WTC11 (cell line): ENCODE results near the gene SETD1B. TPM values are rescaled to one million over a fixed set of nuclear protein-coding genes. Genes with fewer than 3 reads are reported as not detected.
A peak's percentile ranks its signal among the peaks of the same experiment; 100 is the strongest.

ENCODE experiments used
- ATAC-seq: fragments of 200-7000 bp; cut with Tn5 transposase; 2 replicates; pipeline ENCODE4 v1.10.0; 2021; ENCODE audit warnings: mild to moderate bottlenecking, moderate library complexity
- CTCF ChIA-PET: fragments of 300-600 bp; sonication (Branson Sonifier 250); formaldehyde crosslinking; loops from one replicate; lab custom pipeline; 2021; ENCODE audit warnings: antibody characterized with exemption; lab: Charles Lee
- POLR2A ChIA-PET: fragments of 350-600 bp; sonication (Branson Sonifier 250); formaldehyde crosslinking; loops from one replicate; lab custom pipeline; 2021; ENCODE audit warnings: antibody characterized with exemption; lab: Charles Lee
- DNase-seq: peaks from one replicate; pipeline ENCODE4 v3.0.0; 2021; ENCODE audit warnings: low spot score
- H3K27ac Mint-ChIP-seq: 2 replicates; pipeline ENCODE4 v1.8.0; 2021; ENCODE audit warnings: mixed read lengths
- H3K27me3 Mint-ChIP-seq: 2 replicates; pipeline ENCODE4 v1.8.0; 2021; ENCODE audit warnings: low read depth, mild to moderate bottlenecking, moderate library complexity, mixed read lengths
- H3K36me3 Mint-ChIP-seq: 2 replicates; pipeline ENCODE4 v1.8.0; 2021; ENCODE audit warnings: mixed read lengths
- H3K4me1 Mint-ChIP-seq: 2 replicates; pipeline ENCODE4 v1.8.0; 2022; ENCODE audit warnings: mixed read lengths
- H3K4me3 Mint-ChIP-seq: 2 replicates; pipeline ENCODE4 v1.8.0; 2021; ENCODE audit warnings: mild to moderate bottlenecking, moderate library complexity, mixed read lengths
- H3K9me3 Mint-ChIP-seq: 2 replicates; pipeline ENCODE4 v1.8.0; 2021; ENCODE audit warnings: mixed read lengths
- CREB1 ChIP-seq: sonication (generic); formaldehyde crosslinking; IDR thresholded peaks from 2 replicates; pipeline ENCODE4 v1.8.0; 2023; ENCODE audit warnings: mild to moderate bottlenecking, missing genetic modification reagents
- ETV6 ChIP-seq: sonication (generic); formaldehyde crosslinking; IDR thresholded peaks from 2 replicates; pipeline ENCODE4 v1.8.1; 2022; ENCODE audit warnings: mild to moderate bottlenecking, missing genetic modification reagents
- FOXJ3 ChIP-seq: sonication (generic); formaldehyde crosslinking; IDR thresholded peaks from 2 replicates; pipeline ENCODE4 v1.9.0; 2021; ENCODE audit warnings: missing genetic modification reagents, mild to moderate bottlenecking, borderline replicate concordance
- IRF2 ChIP-seq: sonication (generic); formaldehyde crosslinking; IDR thresholded peaks from 2 replicates; pipeline ENCODE4 v1.8.0; 2022; ENCODE audit warnings: low read depth, missing genetic modification reagents, borderline replicate concordance
- JUN ChIP-seq: sonication (generic); formaldehyde crosslinking; IDR thresholded peaks from 2 replicates; pipeline ENCODE4 v1.8.0; 2023; ENCODE audit warnings: mild to moderate bottlenecking, missing genetic modification reagents
- KAT7 ChIP-seq: sonication (generic); formaldehyde crosslinking; IDR thresholded peaks from 2 replicates; pipeline ENCODE4 v1.8.1; 2023; ENCODE audit warnings: missing genetic modification reagents, mild to moderate bottlenecking, borderline replicate concordance
- MYBL2 ChIP-seq: sonication (generic); formaldehyde crosslinking; IDR thresholded peaks from 2 replicates; pipeline ENCODE4 v1.8.1; 2023; ENCODE audit warnings: mild to moderate bottlenecking, moderate library complexity, missing genetic modification reagents
- SOX15 ChIP-seq: fragments of 250-450 bp; sonication (Bioruptor Pico); IDR thresholded peaks from 2 replicates; pipeline ENCODE4 v1.9.0; 2021; ENCODE audit warnings: mild to moderate bottlenecking
- TCF7 ChIP-seq: sonication (generic); formaldehyde crosslinking; IDR thresholded peaks from 2 replicates; pipeline ENCODE4 v1.8.0; 2022; ENCODE audit warnings: mild to moderate bottlenecking, low read depth, missing genetic modification reagents, moderate library complexity
- TP53 ChIP-seq: sonication (generic); formaldehyde crosslinking; IDR thresholded peaks from 2 replicates; pipeline ENCODE4 v1.8.1; 2023; ENCODE audit warnings: mild to moderate bottlenecking, missing genetic modification reagents
- ZNF121 ChIP-seq: sonication (generic); formaldehyde crosslinking; IDR thresholded peaks from 2 replicates; pipeline ENCODE4 v1.8.0; 2023; ENCODE audit warnings: missing genetic modification reagents
- ZNF423 ChIP-seq: fragments of 250-450 bp; sonication (Bioruptor Pico); IDR thresholded peaks from 2 replicates; pipeline ENCODE4 v2.1.2; 2022; ENCODE audit warnings: mild to moderate bottlenecking, moderate library complexity
- total RNA-seq: library from RNA; stranded (reverse); gene quantifications from 3 replicates; pipeline ENCODE4 v1.2.3, GENCODE V29; 2021
- TF ChIP-seq, protein P1 (sequence below): fragments of 250-450 bp; sonication (Bioruptor Pico); IDR thresholded peaks from 2 replicates; pipeline ENCODE4 v1.8.0; 2021; ENCODE audit warnings: mild to moderate bottlenecking
- TF ChIP-seq, protein P2 (sequence below): sonication (generic); formaldehyde crosslinking; IDR thresholded peaks from 2 replicates; pipeline ENCODE4 v1.8.0; 2022; ENCODE audit warnings: mild to moderate bottlenecking, missing genetic modification reagents
- TF ChIP-seq, protein P3 (sequence below): fragments of 250-450 bp; sonication (Bioruptor Pico); conservative IDR thresholded peaks from 2 replicates; pipeline ENCODE4 v1.9.0; 2021; ENCODE audit warnings: mild to moderate bottlenecking
- TF ChIP-seq, protein P4 (sequence below): sonication (generic); formaldehyde crosslinking; IDR thresholded peaks from 2 replicates; pipeline ENCODE4 v1.8.1; 2023; ENCODE audit warnings: mild to moderate bottlenecking, missing genetic modification reagents, moderate library complexity
- TF ChIP-seq, protein P5 (sequence below): sonication (generic); formaldehyde crosslinking; IDR thresholded peaks from 2 replicates; pipeline ENCODE4 v1.8.1; 2023; ENCODE audit warnings: mild to moderate bottlenecking, moderate library complexity, missing genetic modification reagents
- TF ChIP-seq, protein P6 (sequence below): fragments of 250-450 bp; sonication (Bioruptor Pico); IDR thresholded peaks from 2 replicates; pipeline ENCODE4 v1.9.0; 2021; ENCODE audit warnings: mild to moderate bottlenecking
- TF ChIP-seq, protein P7 (sequence below): sonication (generic); formaldehyde crosslinking; IDR thresholded peaks from 2 replicates; pipeline ENCODE4 v1.8.1; 2022; ENCODE audit warnings: mild to moderate bottlenecking, moderate library complexity, missing genetic modification reagents

Gene SETD1B
- total RNA-seq, 1 experiment from 2014 or later: 19.5 TPM

DNA sequence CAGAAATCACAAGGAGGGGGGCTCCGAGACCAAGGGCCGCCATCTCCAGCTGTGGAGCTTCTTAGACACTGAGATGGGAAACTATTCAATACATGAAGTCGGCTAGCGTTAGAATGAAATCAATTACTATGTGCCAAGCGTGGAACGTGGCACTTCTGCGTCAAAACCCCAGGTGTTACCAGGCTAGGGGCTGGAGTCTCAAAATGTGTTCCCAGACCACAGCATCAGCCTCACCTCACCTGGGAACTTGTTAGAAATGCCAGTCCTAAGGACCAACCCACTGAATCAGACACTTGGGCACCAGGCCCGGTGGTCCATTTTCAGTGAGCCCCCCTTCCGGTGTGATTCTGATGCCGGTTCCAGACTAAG, 5.0 kb upstream of the SETD1B start:
- Mint-ChIP-seq H3K4me3 (peak overlapping the region; percentile 67), H3K36me3 (peaks cover 15% of the 10 kb centered on the region), H3K4me1 (peaks cover 49% of the 10 kb centered on the region), H3K9me3 (no peaks in the 10 kb centered on the region), H3K27me3 (no peaks in the 10 kb centered on the region), H3K27ac (peak overlapping the region; percentile 92)
- ChIA-PET POLR2A (interaction anchor here (1.2 to 11.7 kb wide), 2 partner anchors 10 to 90 kb away, joined by 3 to 161 read pairs; partner anchors contain the start of gene PSMD9), CTCF (interaction anchor here (0.9 to 12.5 kb wide), 3 partner anchors 9 to 119 kb away, joined by 3 to 532 read pairs (median 227); partner anchors contain the start of genes CFAP251 and SETD1B)
- no peak for DNase-seq
- TF ChIP-seq ZNF423 (CRISPR knock-in tag): no peak
- no peak for TF ChIP-seq CREB1 (CRISPR knock-in tag)
- TF ChIP-seq SOX15 (CRISPR knock-in tag): no peak
- TF ChIP-seq TCF7: no peak
- TF ChIP-seq ZNF121 (CRISPR knock-in tag): no peak
- TF ChIP-seq IRF2 (CRISPR knock-in tag): no peak
- TF ChIP-seq, protein P1, sequence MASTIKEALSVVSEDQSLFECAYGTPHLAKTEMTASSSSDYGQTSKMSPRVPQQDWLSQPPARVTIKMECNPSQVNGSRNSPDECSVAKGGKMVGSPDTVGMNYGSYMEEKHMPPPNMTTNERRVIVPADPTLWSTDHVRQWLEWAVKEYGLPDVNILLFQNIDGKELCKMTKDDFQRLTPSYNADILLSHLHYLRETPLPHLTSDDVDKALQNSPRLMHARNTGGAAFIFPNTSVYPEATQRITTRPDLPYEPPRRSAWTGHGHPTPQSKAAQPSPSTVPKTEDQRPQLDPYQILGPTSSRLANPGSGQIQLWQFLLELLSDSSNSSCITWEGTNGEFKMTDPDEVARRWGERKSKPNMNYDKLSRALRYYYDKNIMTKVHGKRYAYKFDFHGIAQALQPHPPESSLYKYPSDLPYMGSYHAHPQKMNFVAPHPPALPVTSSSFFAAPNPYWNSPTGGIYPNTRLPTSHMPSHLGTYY (CRISPR knock-in tag): no peak
- TF ChIP-seq ETV6: no peak
- no peak for TF ChIP-seq JUN
- ATAC-seq: no peak

DNA sequence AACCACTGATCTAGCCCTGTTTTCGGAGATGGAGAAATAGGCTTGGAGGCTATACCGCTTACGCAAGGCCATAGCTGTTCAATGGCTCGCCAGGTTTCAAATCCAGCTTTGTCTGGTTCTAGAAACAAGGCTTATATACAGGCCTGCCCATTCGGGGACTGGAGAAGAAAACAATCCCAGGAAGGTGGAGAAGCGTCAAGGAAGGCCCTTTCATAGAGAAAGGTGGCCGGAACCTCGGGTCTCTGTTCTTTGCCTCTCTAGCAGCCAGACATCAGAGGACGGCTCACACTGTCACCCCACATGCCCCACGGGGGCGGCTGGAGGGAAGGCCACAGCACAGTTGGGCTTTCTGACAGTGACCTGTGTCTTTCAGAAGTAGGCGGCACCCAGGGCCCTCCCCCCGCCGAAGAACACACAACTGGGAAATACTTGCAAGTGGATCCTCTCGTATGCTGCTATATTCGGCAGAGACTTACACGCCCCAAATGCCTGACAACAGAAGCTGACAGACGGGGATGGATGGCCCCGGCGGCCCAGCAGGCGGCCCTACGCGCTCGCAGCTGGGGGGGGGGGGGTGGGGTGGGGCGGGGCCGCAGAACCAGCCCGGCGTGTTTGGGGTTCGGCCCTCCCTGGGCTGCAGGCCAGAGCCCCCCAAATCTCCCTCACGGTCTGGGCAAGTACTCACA, 4.5 kb upstream of the SETD1B start:
- Mint-ChIP-seq H3K4me1 (peaks cover 48% of the 10 kb centered on the region), H3K4me3 (peak overlapping the region; percentile 75), H3K9me3 (no peaks in the 10 kb centered on the region), H3K27ac (peak overlapping the region; percentile 92), H3K27me3 (no peaks in the 10 kb centered on the region), H3K36me3 (peaks cover 15% of the 10 kb centered on the region)
- ChIA-PET CTCF (interaction anchor here (0.9 to 12.5 kb wide), 4 partner anchors 8 to 119 kb away, joined by 3 to 532 read pairs (median 116); partner anchors contain the start of genes CFAP251 and SETD1B), POLR2A (interaction anchor here (0.5 to 11.7 kb wide), 3 partner anchors 10 to 89 kb away, joined by 3 to 161 read pairs (median 4); partner anchors contain the start of gene PSMD9)
- DNase-seq: no peak
- TF ChIP-seq, protein P2, sequence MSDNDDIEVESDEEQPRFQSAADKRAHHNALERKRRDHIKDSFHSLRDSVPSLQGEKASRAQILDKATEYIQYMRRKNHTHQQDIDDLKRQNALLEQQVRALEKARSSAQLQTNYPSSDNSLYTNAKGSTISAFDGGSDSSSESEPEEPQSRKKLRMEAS (CRISPR knock-in tag): 0 out of 2 replicates have a peak, but pooled peaks have one; percentile 15
- TF ChIP-seq, protein P3, sequence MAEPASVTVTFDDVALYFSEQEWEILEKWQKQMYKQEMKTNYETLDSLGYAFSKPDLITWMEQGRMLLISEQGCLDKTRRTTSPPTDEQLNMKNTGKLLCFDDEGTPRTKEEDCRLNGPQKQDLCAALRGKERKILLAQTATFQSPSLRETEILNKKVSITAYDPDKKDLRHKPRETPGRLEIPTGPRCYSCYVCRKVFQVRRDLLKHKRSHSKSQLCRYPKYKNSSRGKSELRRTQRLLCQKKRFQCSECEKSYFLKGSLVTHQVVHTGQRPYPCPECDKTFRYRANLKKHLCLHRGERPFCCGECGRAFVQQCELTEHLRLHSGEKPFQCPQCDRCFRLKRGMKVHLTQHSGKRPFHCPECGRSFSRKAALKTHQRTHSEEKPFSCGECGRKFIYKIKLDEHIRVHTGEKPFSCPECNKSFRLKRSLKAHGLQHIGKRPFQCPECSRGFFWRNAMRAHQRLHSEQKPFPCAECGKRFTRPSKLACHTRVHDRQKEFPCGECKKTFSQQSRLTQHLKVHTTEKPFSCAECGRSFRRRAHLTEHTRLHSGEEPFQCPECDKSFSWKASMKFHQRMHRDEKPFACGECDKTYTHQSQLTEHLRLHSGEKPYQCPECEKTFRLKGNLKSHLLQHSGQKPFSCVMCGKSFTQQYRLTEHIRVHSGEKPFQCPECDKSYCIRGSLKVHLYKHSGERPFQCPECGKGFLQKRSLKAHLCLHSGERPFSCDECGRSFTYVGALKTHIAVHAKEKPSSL (CRISPR knock-in tag): no peak
- no peak for ATAC-seq

DNA sequence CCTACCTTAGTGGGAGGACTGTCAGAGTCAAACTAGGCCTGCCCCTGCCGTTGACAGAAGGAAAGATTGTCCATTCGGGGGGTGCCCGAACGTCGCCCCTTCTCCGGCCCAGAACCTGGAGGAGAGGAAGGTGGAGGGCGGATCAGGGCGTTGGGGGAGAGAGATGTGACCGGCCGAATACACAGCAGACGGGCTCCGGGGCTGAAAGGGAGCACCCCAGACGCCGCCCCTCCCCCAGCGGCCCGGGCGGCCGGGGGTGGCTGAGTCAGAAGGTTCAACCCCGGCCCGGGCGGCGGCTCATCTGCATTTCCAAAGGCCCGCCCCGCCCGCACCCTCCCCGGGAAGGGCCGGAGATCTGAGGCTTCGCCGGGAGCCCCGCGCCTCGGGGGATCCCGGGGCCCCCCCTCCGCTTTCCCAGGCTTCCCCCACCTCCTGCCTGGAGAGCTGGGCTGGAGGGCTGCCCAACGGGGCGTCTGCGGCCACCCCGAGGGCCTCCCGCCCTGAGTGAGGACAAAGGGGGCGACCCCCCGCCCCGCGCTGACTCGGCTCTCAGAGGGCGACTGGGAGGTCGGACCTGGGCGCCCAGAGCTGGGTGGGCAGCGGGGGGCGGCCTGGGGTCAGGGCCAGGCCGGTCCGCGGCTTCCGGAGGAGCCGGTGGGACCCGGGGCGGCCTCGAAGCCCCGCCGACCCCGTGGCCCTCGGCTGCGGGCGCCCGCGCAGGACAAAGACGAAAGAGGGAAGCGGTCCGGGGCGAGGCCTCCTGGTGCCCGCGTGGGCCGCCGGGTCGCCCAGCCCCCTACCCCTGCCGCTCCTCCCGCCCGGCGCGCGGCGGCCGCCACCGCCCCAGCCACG, 3.7 kb upstream of the SETD1B start:
- peak; percentile 0; the same call in 1 of the 2 replicates for ATAC-seq
- no peaks in the 10 kb centered on the region for H3K9me3 Mint-ChIP-seq
- peak overlapping the region; percentile 75 for H3K4me3 Mint-ChIP-seq
- POLR2A ChIA-PET: interaction anchor here (0.5 to 11.7 kb wide), 2 partner anchors 9 to 87 kb away, joined by 4 to 161 read pairs; no protein-coding TSS in a partner anchor
- peaks cover 14% of the 10 kb centered on the region for H3K36me3 Mint-ChIP-seq
- CTCF ChIA-PET: interaction anchor here (1.0 to 12.5 kb wide), 2 partner anchors 7 to 38 kb away, joined by 4 to 532 read pairs; partner anchors contain the start of gene SETD1B
- peak; percentile 74 for DNase-seq
- H3K4me1 Mint-ChIP-seq: peaks cover 40% of the 10 kb centered on the region
- H3K27me3 Mint-ChIP-seq: no peaks in the 10 kb centered on the region
- peak overlapping the region; percentile 89; the same call in 1 of the 2 replicates for H3K27ac Mint-ChIP-seq
- TF ChIP-seq, protein P4, sequence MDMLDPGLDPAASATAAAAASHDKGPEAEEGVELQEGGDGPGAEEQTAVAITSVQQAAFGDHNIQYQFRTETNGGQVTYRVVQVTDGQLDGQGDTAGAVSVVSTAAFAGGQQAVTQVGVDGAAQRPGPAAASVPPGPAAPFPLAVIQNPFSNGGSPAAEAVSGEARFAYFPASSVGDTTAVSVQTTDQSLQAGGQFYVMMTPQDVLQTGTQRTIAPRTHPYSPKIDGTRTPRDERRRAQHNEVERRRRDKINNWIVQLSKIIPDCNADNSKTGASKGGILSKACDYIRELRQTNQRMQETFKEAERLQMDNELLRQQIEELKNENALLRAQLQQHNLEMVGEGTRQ (CRISPR knock-in tag): no peak
- TF ChIP-seq ETV6 (0 out of 2 replicates have a peak, but pooled peaks have one; percentile 48), FOXJ3 (CRISPR knock-in tag) (no peak), KAT7 (CRISPR knock-in tag) (0 out of 2 replicates have a peak, but pooled peaks have one; percentile 5), MYBL2 (CRISPR knock-in tag) (no peak), TP53 (no peak)
- TF ChIP-seq, protein P5, sequence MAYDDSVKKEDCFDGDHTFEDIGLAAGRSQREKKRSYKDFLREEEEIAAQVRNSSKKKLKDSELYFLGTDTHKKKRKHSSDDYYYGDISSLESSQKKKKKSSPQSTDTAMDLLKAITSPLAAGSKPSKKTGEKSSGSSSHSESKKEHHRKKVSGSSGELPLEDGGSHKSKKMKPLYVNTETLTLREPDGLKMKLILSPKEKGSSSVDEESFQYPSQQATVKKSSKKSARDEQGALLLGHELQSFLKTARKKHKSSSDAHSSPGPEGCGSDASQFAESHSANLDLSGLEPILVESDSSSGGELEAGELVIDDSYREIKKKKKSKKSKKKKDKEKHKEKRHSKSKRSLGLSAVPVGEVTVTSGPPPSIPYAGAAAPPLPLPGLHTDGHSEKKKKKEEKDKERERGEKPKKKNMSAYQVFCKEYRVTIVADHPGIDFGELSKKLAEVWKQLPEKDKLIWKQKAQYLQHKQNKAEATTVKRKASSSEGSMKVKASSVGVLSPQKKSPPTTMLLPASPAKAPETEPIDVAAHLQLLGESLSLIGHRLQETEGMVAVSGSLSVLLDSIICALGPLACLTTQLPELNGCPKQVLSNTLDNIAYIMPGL (CRISPR knock-in tag): peak; percentile 39; the same call in 1 of the 2 replicates
- TF ChIP-seq, protein P6, sequence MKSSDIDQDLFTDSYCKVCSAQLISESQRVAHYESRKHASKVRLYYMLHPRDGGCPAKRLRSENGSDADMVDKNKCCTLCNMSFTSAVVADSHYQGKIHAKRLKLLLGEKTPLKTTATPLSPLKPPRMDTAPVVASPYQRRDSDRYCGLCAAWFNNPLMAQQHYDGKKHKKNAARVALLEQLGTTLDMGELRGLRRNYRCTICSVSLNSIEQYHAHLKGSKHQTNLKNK: no peak
- TF ChIP-seq, protein P7, sequence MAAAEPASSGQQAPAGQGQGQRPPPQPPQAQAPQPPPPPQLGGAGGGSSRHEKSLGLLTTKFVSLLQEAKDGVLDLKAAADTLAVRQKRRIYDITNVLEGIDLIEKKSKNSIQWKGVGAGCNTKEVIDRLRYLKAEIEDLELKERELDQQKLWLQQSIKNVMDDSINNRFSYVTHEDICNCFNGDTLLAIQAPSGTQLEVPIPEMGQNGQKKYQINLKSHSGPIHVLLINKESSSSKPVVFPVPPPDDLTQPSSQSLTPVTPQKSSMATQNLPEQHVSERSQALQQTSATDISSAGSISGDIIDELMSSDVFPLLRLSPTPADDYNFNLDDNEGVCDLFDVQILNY (CRISPR knock-in tag): peak; percentile 46; the same call in 1 of the 2 replicates
